HG03521 (cell line): ENCODE data around the gene ZG16B.

Experiments used
- ATAC-seq: cut with Tn5 transposase; IDR thresholded peaks from one replicate; pipeline ENCODE4 v1.9.1; 2021; ENCODE audit warnings: mild to moderate bottlenecking, moderate library complexity; ENCODE audit not compliant: unreplicated experiment

ZG16B gene

DNA sequence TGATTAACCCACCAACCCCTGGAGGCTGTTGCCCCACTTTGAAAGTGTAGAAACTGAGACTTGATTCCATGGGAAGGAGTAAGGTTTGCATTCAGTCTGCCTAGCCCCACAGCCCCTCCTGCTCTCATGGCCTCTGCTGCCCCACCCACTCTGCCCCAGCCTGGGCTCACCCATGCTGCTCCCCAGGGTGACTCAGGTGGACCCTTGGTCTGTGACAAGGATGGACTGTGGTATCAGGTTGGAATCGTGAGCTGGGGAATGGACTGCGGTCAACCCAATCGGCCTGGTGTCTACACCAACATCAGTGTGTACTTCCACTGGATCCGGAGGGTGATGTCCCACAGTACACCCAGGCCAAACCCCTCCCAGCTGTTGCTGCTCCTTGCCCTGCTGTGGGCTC, 25.4 kb upstream of the ZG16B start:
- no peak for ATAC-seq

DNA sequence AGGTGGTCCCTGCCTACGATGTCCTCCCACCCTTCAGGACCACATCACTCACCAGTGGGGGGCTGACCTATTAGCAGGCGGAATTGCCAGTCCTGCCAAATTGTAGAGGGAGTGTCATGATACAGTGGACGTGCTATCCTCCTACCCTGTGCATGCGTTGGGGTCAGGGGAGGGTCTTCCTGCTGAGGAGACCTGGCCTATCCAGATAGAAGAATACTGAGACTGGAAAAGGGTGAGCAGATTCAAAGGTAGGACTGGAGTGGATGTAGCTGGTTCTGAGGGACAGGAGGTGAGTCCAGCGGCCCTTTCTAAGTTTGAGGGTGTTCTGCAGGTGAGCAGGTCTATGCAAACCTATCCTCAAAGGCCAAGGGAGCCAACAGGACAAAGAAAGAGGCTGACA, 23.8 kb upstream of the ZG16B start:
- no peak for ATAC-seq

DNA sequence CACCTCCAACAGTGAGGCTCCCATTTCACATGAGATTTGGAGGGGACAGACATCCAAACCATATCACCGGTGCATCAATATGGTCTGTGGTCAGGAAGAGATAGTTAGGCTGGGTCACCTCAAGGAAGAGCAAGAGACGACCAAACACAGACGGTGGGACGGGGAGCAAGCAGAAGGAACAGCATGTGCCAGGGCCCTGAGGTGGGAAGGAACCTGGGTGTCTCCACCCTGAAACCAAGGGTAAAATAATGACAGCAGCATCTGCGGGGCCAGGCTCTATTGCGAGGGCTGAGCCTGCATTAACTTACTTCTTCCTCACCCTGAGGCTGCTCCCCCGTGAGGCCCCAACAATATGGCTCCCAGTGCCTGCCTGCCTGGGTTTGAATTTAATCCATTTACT, 21.9 kb upstream of the ZG16B start:
- ATAC-seq = no peak

DNA sequence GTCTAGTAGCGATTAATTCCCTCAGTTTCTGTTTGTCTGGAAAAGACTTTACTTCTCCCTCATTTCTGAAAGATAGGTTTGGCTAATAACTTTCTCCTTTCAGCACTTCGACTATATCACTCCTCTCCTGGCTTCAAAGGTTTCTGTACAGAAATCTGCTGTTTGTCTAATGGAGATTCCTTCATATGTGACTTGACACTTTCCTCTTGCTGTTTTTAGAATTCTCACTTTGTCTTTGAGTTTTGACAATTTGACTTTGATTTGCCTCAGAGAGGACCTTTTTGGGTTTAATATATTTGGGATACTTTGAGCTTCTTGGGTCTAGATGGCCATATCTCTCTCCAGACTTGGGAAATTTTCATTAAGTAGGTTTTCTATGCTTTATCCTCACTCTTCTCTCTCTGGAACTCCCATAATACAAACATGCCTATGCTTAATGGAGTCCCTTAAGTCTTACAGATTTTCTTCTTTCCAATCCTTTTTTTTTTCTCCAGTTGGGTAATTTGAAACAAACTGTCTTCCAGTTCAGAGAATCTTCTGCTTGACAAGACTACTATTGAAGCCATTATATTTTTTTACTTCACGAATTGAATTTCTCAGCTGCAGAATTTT, 20.8 kb upstream of the ZG16B start:
- ATAC-seq = no peak

DNA sequence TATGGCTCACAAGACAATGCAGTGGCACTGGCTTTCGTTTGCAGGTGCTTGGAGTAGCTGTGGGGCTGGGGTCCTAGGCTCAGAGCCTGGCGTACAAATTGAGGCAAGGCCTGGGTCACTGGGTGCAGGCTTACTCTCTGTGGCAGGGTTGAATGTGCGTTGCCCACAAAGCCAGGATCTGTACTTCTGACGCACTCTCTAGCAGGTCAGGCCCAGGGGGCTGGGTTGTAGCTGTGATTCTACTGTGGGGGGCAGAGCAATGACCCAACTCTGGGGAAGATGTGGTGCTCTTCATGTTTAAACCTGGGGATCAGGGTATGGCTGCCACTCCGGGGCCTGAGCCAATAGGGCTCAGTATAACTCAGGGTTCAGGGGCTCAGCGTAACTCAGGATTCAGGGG, 19.5 kb upstream of the ZG16B start:
- ATAC-seq = no peak

DNA sequence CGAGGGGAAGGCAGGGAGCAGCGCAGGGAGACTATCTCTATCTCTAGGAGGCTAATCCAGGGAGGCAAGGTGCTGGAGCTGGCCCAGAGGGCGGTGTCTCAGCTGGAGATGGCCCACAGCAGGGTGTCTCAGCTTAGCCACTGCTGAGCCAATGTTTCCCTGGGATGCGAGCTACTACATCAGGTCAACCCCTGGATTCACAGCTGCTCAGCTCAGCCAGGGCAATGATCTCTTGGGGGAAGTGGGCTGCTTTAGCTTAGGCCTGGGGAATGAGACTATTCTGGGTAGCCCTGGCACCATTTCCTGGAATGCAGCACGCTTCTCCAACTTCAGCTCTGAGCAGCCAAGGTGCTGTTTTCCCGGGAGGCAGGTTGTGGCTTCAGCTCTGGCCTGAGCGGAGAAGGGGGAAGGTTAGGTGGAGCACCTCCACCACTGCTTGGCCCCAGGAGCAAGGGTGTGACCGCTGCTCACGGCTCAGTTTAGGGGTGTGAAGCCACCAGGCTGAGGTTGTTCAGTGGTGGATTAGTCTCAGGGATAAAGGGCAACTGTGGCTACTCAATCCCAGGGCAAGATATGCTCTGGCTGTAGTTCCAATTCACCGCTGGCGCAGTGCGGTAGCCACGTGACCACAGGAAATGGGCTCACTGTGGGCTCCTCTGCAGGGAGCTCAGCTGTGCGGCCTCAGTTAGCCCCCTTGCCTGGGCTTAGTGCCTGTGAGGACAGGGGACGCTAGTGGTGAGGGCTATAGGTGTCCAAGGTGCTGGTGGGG, 18.2 kb upstream of the ZG16B start:
- no peak for ATAC-seq

DNA sequence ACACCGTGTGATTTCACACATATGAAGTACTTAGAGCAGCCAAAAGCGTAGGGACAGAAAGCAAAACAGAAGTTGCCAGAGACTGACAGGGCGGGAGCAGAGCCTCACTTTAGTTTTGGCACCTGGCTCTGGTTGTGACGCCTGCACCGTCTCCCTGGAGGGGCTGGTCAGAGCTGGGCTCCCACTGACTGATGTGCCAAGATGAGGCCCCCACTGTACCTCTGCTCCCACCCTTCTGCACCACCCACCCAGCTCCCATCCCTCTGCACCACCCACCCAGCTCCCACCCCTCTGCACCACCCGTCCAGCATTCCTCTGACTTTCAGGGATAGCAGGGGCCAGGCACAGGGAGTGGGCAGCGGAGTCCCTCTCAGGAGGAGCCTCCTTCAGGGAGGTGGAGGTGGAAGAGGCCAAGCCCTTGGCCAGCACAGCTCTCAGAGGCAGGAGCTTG, 16.3 kb upstream of the ZG16B start:
- ATAC-seq = no peak

DNA sequence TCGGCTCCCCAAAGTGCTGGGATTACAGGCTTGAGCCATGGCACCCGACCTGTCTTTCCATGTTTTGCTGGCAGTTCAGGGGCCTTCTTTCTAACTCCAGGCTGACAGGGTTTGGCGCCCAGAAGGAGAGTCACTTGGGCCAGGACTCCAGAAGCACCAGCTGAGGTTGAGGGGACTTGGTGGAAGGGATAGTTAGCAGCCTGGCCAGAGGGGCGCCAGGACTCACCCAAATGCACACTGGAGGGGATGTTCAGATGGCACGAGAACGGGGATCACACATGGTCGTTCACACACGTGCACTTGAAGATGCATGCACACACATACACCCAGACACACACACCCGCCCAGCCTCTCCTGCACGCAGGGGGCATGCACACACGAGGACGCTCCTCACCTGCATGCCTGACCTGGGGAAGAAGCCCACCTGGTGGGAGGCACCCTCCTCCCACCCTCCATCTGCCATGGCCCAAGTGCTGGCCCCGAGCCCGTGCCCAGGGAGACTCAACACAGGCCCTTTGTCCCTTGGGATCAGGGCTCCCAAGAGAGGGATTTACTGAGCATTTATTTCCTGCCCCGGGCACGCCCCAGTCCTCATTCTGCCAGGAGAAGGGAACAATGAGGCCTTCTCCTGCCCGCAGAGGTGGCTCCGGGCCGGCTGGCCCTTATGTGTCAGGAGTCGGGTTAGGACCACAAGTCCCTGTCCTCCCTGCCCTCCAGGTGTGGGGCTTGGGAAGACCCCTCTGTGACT, 15.4 kb upstream of the ZG16B start:
- ATAC-seq = no peak

DNA sequence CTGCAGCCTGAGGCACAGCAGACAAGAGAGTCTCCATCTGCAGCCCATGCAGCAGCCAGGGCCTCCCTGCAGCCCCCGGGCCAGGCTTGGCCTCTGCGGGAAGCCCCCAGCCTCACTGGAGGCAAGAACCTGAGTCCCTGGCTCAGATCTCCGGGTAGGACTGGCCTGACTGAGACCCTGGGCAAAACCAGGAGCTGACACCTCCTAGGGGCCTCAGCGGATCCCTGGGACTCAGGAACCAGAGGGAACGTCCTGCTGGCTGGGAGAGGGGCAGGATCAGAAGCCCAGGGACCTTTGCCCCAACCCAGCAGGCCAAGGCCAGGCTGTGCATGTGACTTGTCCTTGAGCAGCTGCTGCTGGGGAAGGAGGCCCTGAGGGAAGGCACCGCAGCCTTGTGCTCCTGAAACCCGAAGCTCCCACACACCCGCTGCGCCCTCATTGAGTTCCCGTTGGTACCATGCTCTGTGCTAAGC, 14.8 kb upstream of the ZG16B start:
- ATAC-seq = no peak

DNA sequence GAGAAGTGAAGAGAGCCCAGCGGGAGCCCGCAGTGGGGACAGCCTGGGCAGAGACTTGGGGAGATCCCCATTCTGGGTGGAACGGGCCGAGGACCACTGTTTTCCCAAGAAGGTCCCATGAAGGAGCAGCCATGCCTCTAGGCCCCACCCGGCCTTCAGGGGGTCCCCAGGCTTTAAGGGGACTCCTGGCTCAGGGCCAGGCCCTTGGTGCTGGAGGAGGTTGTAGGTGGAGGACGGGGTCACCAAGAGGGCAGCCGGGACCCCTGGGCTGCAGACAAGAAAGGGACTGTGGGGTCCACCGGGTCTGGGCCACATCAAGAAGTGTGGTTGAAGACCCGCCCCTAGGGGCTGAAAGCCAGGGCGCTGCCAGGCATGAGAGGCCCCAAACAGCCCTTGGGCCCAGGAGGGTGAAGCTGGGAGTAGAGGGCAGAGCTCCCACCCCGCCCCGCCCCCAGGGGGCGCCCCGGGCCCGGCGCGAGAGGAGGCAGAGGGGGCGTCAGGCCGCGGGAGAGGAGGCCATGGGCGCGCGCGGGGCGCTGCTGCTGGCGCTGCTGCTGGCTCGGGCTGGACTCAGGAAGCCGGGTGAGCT, 13.3 kb upstream of the ZG16B start, which contains the start of gene PRSS21:
TSS of gene PRSS21 (plus strand) at position 487 of the 589 bp plus-strand sequence. CDS start at position 519, 32 bp downstream.
- ATAC-seq = no peak

DNA sequence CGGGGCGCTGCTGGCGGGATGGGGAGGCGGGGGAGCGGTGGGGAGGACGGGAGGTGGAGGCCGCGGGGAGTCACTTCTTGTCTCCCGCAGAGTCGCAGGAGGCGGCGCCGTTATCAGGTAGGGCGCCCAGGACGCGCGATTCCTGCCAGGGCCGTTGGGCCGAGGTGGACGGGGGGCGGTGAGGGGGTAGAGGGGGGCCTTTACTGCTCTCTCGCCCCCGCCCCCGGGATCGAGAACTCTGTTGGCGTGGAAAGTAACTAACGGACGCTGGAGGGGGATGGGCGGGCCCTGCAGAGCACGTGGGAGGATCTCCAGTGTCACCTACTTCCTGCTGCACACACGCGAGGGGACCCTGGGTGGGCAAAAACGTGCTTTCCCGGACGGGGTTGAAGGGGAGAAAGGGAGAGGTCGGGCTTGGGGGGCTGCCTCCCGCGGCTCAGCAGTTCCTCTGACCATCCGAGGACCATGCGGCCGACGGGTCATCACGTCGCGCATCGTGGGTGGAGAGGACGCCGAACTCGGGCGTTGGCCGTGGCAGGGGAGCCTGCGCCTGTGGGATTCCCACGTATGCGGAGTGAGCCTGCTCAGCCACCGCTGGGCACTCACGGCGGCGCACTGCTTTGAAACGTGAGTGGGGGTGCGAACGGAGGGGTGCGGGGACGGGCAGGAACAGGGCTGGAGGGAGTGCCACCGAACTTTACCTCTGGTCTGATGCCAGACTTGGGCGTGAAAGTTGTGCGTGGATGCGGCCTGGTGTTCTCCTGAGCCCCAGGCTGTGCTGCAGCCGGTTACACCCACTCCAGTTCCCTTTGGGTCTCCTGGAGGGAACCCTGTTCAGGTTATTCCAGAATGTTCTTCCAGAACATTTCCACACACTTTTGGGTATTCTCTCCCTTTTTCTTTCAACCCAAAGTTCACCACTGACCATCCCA, 12.5 kb upstream of the ZG16B start:
- no peak for ATAC-seq

DNA sequence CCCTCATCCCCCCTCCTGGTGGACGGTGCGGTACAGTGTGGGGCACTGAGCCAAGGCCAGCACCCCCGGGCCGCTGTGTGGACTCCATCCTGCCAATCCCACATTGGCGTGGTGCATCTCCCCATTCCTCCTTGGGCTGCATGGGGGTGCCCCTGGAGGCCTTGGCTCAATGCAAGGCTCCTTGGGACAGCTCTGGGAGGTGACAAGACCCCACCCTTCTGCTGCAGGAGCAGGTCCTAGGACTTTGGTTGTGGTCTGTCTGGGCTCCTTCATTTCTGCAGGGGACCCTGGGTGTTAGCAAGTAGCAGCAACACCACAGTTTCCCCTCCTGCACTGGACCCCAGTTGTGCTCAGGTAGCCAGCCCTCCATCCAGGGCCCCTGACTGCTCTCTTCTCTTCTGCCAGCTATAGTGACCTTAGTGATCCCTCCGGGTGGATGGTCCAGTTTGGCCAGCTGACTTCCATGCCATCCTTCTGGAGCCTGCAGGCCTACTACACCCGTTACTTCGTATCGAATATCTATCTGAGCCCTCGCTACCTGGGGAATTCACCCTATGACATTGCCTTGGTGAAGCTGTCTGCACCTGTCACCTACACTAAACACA, 11.7 kb upstream of the ZG16B start:
- no peak for ATAC-seq

DNA sequence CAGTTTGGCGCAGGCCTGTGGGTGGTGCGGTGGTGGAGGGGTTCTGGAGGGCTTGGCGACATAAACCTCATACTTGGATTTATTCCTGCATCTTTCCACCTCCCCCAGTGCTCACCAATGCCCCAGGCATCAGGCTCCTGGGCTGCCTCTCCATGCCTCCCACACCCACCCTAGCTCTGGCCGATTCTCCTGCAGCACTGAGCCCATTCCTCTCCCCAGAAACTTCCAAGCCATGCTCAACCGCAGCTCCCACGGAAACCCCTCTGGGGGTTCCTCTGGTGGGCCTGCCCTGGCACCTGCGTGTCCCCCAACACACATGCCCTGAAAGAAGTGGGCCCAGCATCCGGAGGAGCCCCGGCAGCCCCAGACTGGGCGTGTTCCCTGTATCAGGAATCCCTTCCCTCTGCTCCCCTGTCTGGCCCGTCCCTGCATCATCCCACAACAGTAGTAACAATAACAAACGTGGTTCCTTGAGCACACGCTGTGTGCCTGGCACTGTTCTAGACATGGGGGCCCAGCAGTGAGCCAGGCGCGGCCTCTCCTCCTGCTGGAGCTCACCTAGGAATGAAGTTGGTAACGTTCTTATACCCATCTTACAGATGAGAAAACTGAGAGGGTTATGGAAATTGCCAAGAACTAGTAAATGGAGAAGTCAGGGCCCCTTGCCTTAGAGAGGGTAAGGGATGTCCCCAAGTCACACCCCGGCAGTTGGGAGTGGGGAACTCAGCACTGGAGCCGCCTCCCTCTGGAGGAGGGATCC, 10.7 kb upstream of the ZG16B start:
- no peak for ATAC-seq

DNA sequence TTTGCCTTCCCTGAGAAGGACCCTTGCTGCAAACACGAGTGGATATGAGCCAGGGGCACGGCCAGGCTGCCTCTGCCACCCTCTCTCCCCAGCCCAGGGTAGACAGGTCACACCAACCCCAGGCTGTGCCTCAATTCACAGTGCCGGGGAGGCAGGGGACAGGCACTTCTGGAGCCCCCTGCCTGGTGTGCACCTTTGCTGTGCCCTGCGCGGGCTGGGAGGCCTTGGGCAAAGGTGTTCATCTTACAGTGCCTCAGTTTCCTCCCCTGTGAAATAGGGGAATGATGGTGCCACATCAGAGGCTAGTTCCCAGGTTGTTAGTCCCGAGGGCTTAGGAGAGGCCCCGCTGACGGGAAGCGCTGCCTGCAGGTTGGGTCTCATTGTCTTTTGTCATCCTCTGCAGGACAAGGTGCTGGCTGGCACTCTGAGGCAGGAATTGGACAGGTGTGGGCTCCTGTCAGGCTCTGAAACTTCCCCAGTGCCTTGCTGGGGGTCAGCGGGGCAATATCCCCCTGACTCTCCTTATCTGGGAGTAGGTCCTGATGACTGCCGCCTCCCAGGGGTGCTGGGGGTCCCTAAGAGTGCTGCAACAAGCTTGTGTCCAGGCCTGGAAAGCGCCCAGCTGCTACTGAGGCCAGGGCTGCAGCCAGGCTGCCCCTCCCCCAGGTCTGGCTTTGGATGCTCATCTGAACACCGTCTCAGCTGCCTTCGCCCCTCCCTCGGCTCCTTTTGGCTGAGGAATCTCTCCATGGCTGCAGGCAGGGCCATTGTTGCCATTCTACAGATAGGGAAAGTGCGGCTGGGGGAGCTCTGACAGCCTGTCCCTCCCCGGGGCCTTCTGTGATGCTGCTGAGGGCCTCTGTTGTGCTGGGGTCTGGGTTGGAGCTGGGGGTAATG, 9.9 kb upstream of the ZG16B start:
- no peak for ATAC-seq

DNA sequence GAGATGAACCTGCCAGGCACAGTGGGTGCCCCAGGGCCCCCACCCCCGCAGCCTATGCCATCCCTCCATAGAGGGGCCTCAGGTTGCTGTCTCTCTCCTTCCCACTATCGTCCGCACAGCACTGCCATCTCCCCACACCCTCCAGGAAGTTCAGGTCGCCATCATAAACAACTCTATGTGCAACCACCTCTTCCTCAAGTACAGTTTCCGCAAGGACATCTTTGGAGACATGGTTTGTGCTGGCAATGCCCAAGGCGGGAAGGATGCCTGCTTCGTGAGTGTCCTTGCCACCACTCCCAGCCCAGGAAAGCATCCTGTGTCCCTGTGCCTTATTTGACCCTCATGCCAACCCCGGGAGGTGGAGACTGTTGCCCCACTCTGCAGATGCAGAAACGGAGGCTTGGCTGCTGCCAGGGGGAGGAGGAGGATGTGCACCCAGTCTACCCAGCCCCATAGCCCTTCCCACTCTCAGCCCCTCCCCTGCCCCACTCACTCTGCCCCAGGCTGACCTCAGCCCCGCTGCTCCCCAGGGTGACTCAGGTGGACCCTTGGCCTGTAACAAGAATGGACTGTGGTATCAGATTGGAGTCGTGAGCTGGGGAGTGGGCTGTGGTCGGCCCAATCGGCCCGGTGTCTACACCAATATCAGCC, 9.1 kb upstream of the ZG16B start:
- no peak for ATAC-seq

DNA sequence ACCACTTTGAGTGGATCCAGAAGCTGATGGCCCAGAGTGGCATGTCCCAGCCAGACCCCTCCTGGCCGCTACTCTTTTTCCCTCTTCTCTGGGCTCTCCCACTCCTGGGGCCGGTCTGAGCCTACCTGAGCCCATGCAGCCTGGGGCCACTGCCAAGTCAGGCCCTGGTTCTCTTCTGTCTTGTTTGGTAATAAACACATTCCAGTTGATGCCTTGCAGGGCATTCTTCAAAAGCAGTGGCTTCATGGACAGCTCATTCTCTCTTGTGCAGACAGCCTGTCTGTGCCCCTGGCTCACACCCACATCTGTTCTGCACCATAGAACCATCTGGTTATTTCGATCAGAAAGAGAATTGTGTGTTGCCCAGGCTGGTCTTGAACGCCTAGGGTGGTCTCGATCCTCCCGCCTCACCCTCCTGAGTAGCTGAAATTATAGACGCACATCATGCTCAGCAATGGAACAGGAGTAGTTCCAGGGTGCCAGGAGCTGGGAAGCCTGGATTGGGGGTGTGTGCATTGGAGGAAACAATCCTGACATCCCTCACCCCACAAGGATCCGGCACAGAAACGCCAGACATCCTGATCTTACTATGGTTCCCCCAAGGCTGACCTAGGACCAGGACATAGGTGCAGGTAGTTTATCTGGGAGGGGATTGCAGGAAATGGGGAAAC, 8.5 kb upstream of the ZG16B start:
- no peak for ATAC-seq

DNA sequence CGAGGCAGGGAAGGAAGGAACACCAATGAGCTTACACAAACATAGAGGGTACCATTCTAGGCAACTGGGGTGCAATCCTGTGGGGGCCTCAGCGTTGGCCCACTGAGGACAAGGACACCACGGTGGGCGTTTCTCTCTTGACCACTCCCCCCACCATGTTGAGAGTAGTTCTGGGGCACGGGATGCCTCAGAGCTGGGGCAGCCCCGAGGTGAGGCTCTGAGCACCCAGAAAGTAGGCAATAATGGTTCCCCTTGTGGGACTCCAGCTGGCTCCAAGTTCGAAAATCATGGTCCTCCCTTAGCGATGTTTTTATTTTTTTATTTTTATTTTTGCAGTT, 8.0 kb upstream of the ZG16B start:
- ATAC-seq = no peak
